Adrenal gland (tissue), 12 donors: ENCODE measurements around the gene PLPP4. TPM values are rescaled to one million over a fixed set of nuclear protein-coding genes. Genes with fewer than 3 reads are reported as not detected.

Experiments used
- DNase-seq, 7 donors: peaks; one replicate each; pipeline ENCODE4 v3.0.0-alpha.2; 2019 to 2020
- H3K27ac ChIP-seq, 5 donors: fragments of 200-600 bp; sonication (generic) in 4 of 5; 1 replicate in 3 of 5; 2 replicates in 2 of 5; pipeline versions ENCODE4 v1.5.1 to v1.8.0; 2016 to 2020; ENCODE audit warnings: mild to moderate bottlenecking in 1 of 5
- H3K27me3 ChIP-seq: fragments of 200-600 bp; 2 replicates; pipeline ENCODE4 v1.8.0; 2021
- H3K36me3 ChIP-seq, 2 donors: fragments of 200-600 bp; replicated peaks in 1 of 2; 1 replicate in 1 of 2; 2 replicates in 1 of 2; pipeline versions ENCODE4 v1.5.1 to v1.8.0; 2018 to 2022
- H3K4me1 ChIP-seq, 2 donors: fragments of 200-600 bp; replicated peaks in 1 of 2; 1 replicate in 1 of 2; 2 replicates in 1 of 2; pipeline versions ENCODE4 v1.5.1 to v1.8.0; 2018 to 2021
- H3K4me3 ChIP-seq, 4 donors: fragments of 200-600 bp; sonication (generic) in 3 of 4; one replicate each; pipeline ENCODE4 v1.5.1; 2016 to 2018
- H3K9me3 ChIP-seq, 3 donors: fragments of 200-600 bp; sonication (generic) in 1 of 3; replicated peaks in 1 of 3; 1 replicate in 2 of 3; 2 replicates in 1 of 3; pipeline versions ENCODE4 v1.5.1 to v1.8.0; 2016 to 2021
- CTCF ChIP-seq, 6 experiments: fragments of 450-650 bp in 4 of 6; fragments of 200-600 bp in 2 of 6; sonication (generic) in 1 of 6; IDR thresholded peaks; 1 replicate in 5 of 6; 2 replicates in 1 of 6; pipeline versions ENCODE4 v1.5.1 to v1.8.0; 2016 to 2021; ENCODE audit warnings: antibody characterized with exemption in 6 of 6, mild to moderate bottlenecking in 2 of 6, moderate library complexity in 1 of 6
- POLR2A ChIP-seq, 2 donors: fragments of 450-650 bp; IDR thresholded peaks; one replicate each; pipeline ENCODE4 v1.6.1; 2017; ENCODE audit warnings: antibody characterized with exemption in 2 of 2, mild to moderate bottlenecking in 2 of 2, moderate library complexity in 1 of 2
- WGBS, 4 donors: extraction: QIAGEN DNeasy Blood & Tissue Kit in 2 of 4; methylation state at CpG; one replicate each; pipeline versions ENCODE4 v1.1.5 to v1.1.7; 2013 to 2017; 5-methylcytosine and 5-hydroxymethylcytosine counted together
- intact Hi-C, 2 donors: fragments of 100-400 bp; cut with DNase I; formaldehyde crosslinking; loops; one replicate each; pipeline versions ENCODE4 v1.14.1 to v1.15.0; 2022 to 2023
- polyA plus RNA-seq, 3 donors: library from polyadenylated mRNA; stranded (reverse); fragments of 200-250 nt in 2 of 3; fragments of 350-450 nt in 1 of 3; fragmentation: Illumina TruSeq in 1 of 3; extraction: RNeasy Lipid Tissue Mini Kit (QIAGEN cat#74804) in 1 of 3; gene quantifications; one replicate each; pipeline ENCODE4 v1.2.3, GENCODE V29; 2013 to 2014
- total RNA-seq, 9 donors: library from RNA; depleted of rRNA in 4 of 9; stranded (reverse); fragments of >200 nt in 4 of 9; fragments of 120-200 nt in 1 of 9; fragmentation: NEBNext Ultra II Directional in 1 of 9; extraction: Animal tissue kit (Norgen Biotek cat#: 25700) in 1 of 9; gene quantifications; one replicate each; pipeline versions ENCODE4 v1.1.0 to v1.2.4, GENCODE V29; 2013 to 2023
- donor health status: healthy with polysubstance abuse.
- donor health status: Bipolar disorder and iron deficiency.
- donor health status: DM: yes; HTN: yes; CAD: no.
- donor health status: DM: no; HTN: no; CAD: no.
- donor health status: DM: no; HTN: no; CAD: no.
- donor health status: DM: yes; HTN: yes; CAD: no.

PLPP4 gene
- total and polyA plus RNA-seq, 12 donors: 0.09 to 1.4 TPM; not detected in 10

GRCh38 chr10:120492346-120492745 lies 35.3 kb downstream of the PLPP4 start:
- TF ChIP-seq CTCF (IDR thresholded peaks at IDR 0.05) (no peak), POLR2A (IDR thresholded peaks at IDR 0.05) (no peak)
- H3K36me3 ChIP-seq: no peaks in the 10 kb centered on the region
- H3K4me3 ChIP-seq: no peak overlapping the region
- H3K4me1 ChIP-seq: no peaks in the 10 kb centered on the region
- intact Hi-C loops: no loop called here
- H3K27ac ChIP-seq: no peak overlapping the region
- H3K9me3 ChIP-seq: no peaks in the 10 kb centered on the region
- no peaks in the 10 kb centered on the region for H3K27me3 ChIP-seq
- DNase-seq: no peak
- 24 to 38% (median 29%) methylated on average over 3 of the region's 3 CpGs for WGBS, 4 donors

GRCh38 chr10:120493411-120494312 lies 36.6 kb downstream of the PLPP4 start:
- no peak for DNase-seq
- intact Hi-C loops: no loop called here
- Histone ChIP-seq H3K27ac (no peak overlapping the region), H3K27me3 (no peaks in the 10 kb centered on the region), H3K4me1 (no peaks in the 10 kb centered on the region), H3K36me3 (no peaks in the 10 kb centered on the region), H3K9me3 (no peaks in the 10 kb centered on the region), H3K4me3 (no peak overlapping the region)
- TF ChIP-seq CTCF (IDR thresholded peaks at IDR 0.05) (no peak), POLR2A (IDR thresholded peaks at IDR 0.05) (no peak)
- WGBS, 4 donors: 78 to 82% (median 80%) methylated on average over 11 of the region's 11 CpGs

GRCh38 chr10:120494313-120494710 lies 37.3 kb downstream of the PLPP4 start:
- intact Hi-C loops: no loop called here
- no peak for DNase-seq
- Histone ChIP-seq H3K4me3 (no peak overlapping the region), H3K27ac (no peak overlapping the region), H3K27me3 (no peaks in the 10 kb centered on the region), H3K9me3 (no peaks in the 10 kb centered on the region), H3K4me1 (no peaks in the 10 kb centered on the region), H3K36me3 (no peaks in the 10 kb centered on the region)
- WGBS, 4 donors: 80 to 86% (median 84%) methylated on average over 6 of the region's 6 CpGs
- TF ChIP-seq POLR2A (IDR thresholded peaks at IDR 0.05) (no peak), CTCF (IDR thresholded peaks at IDR 0.05) (no peak)

GRCh38 chr10:120495226-120496009 lies 38.4 kb downstream of the PLPP4 start:
- no peaks in the 10 kb centered on the region for H3K9me3 ChIP-seq
- H3K36me3 ChIP-seq: no peaks in the 10 kb centered on the region
- no peaks in the 10 kb centered on the region for H3K4me1 ChIP-seq
- no peaks in the 10 kb centered on the region for H3K27me3 ChIP-seq
- H3K4me3 ChIP-seq: no peak overlapping the region
- intact Hi-C loops: no loop called here
- DNase-seq: no peak
- TF ChIP-seq POLR2A (IDR thresholded peaks at IDR 0.05): no peak
- no peak for TF ChIP-seq CTCF (IDR thresholded peaks at IDR 0.05)
- no peak overlapping the region for H3K27ac ChIP-seq
- 41 to 61% (median 59%) methylated on average over 5 of the region's 5 CpGs for WGBS, 4 donors
